PC-3 (cell line): Measurements from ENCODE around the gene DQX1.

Experiments used
- EZH2 ChIP-seq: fragments of 300-600 bp; sonication (generic); IDR thresholded peaks from one replicate; pipeline ENCODE4 v1.6.1; 2017; ENCODE audit warnings: antibody characterized with exemption, mild to moderate bottlenecking, low read length; ENCODE audit not compliant: unreplicated experiment
- EZH2phosphoT487 ChIP-seq: fragments of 300-600 bp; sonication (generic); IDR thresholded peaks from 2 replicates; pipeline ENCODE4 v1.6.1; 2018; ENCODE audit warnings: mild to moderate bottlenecking, antibody characterized with exemption, low read length, borderline replicate concordance
- TF ChIP-seq, protein P1 (sequence below): fragments of 300-600 bp; sonication (generic); conservative IDR thresholded peaks from 2 replicates; pipeline ENCODE4 v1.5.1; 2017; ENCODE audit warnings: antibody characterized with exemption, low read depth, mild to moderate bottlenecking, low read length

DNA sequence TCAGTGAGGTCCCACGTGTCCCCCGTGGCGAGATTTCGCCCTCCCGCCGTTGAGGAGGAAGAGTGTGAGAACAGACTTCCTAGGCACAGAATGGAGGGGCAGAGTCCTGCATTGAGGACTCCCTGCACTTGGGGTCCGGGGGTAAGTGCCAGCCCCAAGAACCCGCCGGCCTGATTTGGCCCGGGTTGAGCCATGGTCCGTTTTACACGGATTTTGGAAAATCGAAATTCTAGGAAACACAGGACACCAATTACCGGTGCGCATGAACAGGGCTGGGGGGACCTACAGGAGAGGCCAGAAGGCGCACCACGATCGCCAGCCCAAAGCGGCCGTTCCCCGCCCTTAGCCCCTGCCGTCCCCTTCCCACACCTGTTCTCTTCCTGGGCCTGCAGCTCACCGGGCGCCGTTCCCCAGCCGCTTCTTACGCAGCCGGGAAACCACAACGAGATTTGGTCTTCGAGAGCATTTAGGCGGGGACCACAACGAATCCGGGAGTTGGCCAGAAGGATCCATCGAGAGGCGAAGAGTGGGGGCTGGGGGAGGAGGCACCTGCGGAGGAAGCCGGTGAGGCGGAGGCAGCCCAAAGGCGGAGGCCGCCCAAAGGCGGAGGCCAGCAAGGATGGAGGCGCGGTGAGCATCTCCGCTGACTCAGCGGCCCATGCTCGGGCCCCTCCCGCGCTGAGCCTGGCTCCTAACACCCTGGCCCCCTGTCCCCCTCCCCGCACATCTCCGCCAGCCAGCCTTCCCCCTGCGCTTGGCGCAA, 12.2 kb downstream of the DQX1 start:
- TF ChIP-seq EZH2 (no peak), EZH2phosphoT487 (no peak)
- TF ChIP-seq, protein P1, sequence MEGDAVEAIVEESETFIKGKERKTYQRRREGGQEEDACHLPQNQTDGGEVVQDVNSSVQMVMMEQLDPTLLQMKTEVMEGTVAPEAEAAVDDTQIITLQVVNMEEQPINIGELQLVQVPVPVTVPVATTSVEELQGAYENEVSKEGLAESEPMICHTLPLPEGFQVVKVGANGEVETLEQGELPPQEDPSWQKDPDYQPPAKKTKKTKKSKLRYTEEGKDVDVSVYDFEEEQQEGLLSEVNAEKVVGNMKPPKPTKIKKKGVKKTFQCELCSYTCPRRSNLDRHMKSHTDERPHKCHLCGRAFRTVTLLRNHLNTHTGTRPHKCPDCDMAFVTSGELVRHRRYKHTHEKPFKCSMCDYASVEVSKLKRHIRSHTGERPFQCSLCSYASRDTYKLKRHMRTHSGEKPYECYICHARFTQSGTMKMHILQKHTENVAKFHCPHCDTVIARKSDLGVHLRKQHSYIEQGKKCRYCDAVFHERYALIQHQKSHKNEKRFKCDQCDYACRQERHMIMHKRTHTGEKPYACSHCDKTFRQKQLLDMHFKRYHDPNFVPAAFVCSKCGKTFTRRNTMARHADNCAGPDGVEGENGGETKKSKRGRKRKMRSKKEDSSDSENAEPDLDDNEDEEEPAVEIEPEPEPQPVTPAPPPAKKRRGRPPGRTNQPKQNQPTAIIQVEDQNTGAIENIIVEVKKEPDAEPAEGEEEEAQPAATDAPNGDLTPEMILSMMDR: no peak
